HCT116 (cell line): ENCODE results near the gene SLC4A4. TPM values are rescaled to one million over a fixed set of nuclear protein-coding genes. Genes with fewer than 3 reads are reported as not detected.

Experiments used
- ATAC-seq: fragments of 200-7000 bp; cut with Tn5 transposase; 2 replicates; pipeline ENCODE4 v1.9.1; 2020; ENCODE audit warnings: mild to moderate bottlenecking, moderate library complexity
- BruUV-seq: library from RNA; stranded (reverse); fragments of 400-500 nt; replicated peaks from 2 replicates; lab custom pipeline; 2021; lab: Mats Ljungman, UMichigan
- CTCF ChIA-PET: fragments of 300-600 bp; sonication (Branson Sonifier 250); formaldehyde crosslinking; loops from one replicate; lab custom pipeline; 2021; ENCODE audit warnings: antibody characterized with exemption; lab: Charles Lee
- POLR2A ChIA-PET: fragments of 300-600, 350-600 bp; sonication (Branson Sonifier 250); formaldehyde crosslinking; loops from one replicate; lab custom pipeline; 2021; ENCODE audit warnings: antibody characterized with exemption; lab: Charles Lee
- RAD21 ChIA-PET, 2 experiments: fragments of 300-600 bp; sonication (Branson Sonifier 250); formaldehyde crosslinking; loops; one replicate each; lab custom pipeline; 2023; ENCODE audit warnings: low total read pairs in 2 of 2; ENCODE audit not compliant: uncharacterized antibody in 2 of 2, unreplicated experiment in 2 of 2, low non-redundant PET in 1 of 2; lab: Charles Lee
- DNase-seq: peaks from one replicate; pipeline ENCODE4 v3.0.0-alpha.2; 2010; ENCODE audit warnings: low read depth, low spot score
- H2AFZ ChIP-seq: fragments of 200-600 bp; shearing (Covaris generic), sonication (generic); 2 replicates; pipeline ENCODE4 v1.6.1; 2017; ENCODE audit warnings: low read depth, mixed run types, mixed read lengths, antibody characterized with exemption, low read length; ENCODE audit not compliant: poor library complexity, severe bottlenecking
- H3K27ac ChIP-seq: 2 replicates; pipeline ENCODE4 v1.5.1; 2012; ENCODE audit warnings: low read depth, low read length
- H3K27me3 ChIP-seq: fragments of 200-600 bp; sonication (generic); 2 replicates; pipeline ENCODE4 v1.6.1; 2016; ENCODE audit warnings: mixed run types, low read length, mixed read lengths; ENCODE audit not compliant: insufficient read depth
- H3K36me3 ChIP-seq, 2 experiments: fragments of 200-500 bp in 1 of 2; fragments of 200-600 bp in 1 of 2; sonication (Bioruptor generic) in 1 of 2; sonication (generic) in 1 of 2; 2 replicates each; pipeline versions ENCODE4 v1.5.1 to v1.6.1; 2014 to 2016; ENCODE audit warnings: low read length in 2 of 2, inconsistent platforms in 1 of 2, mixed read lengths in 1 of 2, mixed run types in 1 of 2; ENCODE audit not compliant: insufficient read depth in 2 of 2, control insufficient read depth in 1 of 2
- H3K4me1 ChIP-seq, 2 experiments: fragments of 200-600 bp in 1 of 2; sonication (generic) in 1 of 2; 2 replicates each; pipeline versions ENCODE4 v1.5.1 to v1.6.1; 2012 to 2017; ENCODE audit warnings: low read length in 2 of 2, inconsistent platforms in 1 of 2, mild to moderate bottlenecking in 1 of 2, mixed read lengths in 1 of 2, mixed run types in 1 of 2, moderate library complexity in 1 of 2; ENCODE audit not compliant: insufficient read depth in 2 of 2, control insufficient read depth in 1 of 2
- H3K4me2 ChIP-seq: fragments of 200-600 bp; sonication (generic); 2 replicates; pipeline ENCODE4 v1.6.1; 2017; ENCODE audit warnings: mixed run types, low read length, mixed read lengths
- H3K4me3 ChIP-seq, 2 experiments: fragments of 200-600 bp in 1 of 2; sonication (generic) in 1 of 2; replicated peaks in 1 of 2; 2 replicates each; pipeline ENCODE4 v1.5.1; 2011 to 2016; ENCODE audit warnings: low read length in 2 of 2, control low read depth in 1 of 2, low read depth in 1 of 2, mild to moderate bottlenecking in 1 of 2, mixed read lengths in 1 of 2, mixed run types in 1 of 2
- H3K79me2 ChIP-seq: fragments of 200-600 bp; sonication (generic); 2 replicates; pipeline ENCODE4 v1.6.1; 2017; ENCODE audit warnings: mild to moderate bottlenecking, mixed run types, low read length, moderate library complexity, mixed read lengths; ENCODE audit not compliant: insufficient read depth
- H3K9ac ChIP-seq: fragments of 200-600 bp; sonication (generic); 2 replicates; pipeline ENCODE4 v1.6.1; 2016; ENCODE audit warnings: low read length, mixed read lengths
- H3K9me2 ChIP-seq: fragments of 200-600 bp; sonication (generic), shearing (Covaris generic); 2 replicates; pipeline ENCODE4 v1.6.1; 2017; ENCODE audit warnings: mixed run types, mild to moderate bottlenecking, moderate library complexity; ENCODE audit not compliant: insufficient read depth
- H3K9me3 ChIP-seq, 2 experiments: fragments of 200-500 bp in 1 of 2; fragments of 200-600 bp in 1 of 2; sonication (Bioruptor generic) in 1 of 2; sonication (generic) in 1 of 2; 2 replicates each; pipeline ENCODE4 v1.6.1; 2014 to 2017; ENCODE audit warnings: low read length in 2 of 2, mixed read lengths in 2 of 2, inconsistent platforms in 1 of 2, low read depth in 1 of 2, mild to moderate bottlenecking in 1 of 2, mixed run types in 1 of 2, moderate library complexity in 1 of 2; ENCODE audit not compliant: control insufficient read depth in 1 of 2, insufficient read depth in 1 of 2
- H4K20me1 ChIP-seq: fragments of 200-600 bp; sonication (generic), shearing (Covaris generic); 2 replicates; pipeline ENCODE4 v1.6.1; 2017; ENCODE audit warnings: mixed run types, mild to moderate bottlenecking, moderate library complexity; ENCODE audit not compliant: insufficient read depth
- ATF3 ChIP-seq: IDR thresholded peaks from 2 replicates; pipeline ENCODE4 v1.6.1; 2012
- CBX3 ChIP-seq: IDR thresholded peaks from 2 replicates; pipeline ENCODE4 v1.6.1; 2012; ENCODE audit warnings: low read depth
- CTCF ChIP-seq, 3 experiments: fragments of 200-600 bp in 1 of 3; sonication (generic) in 1 of 3; IDR thresholded peaks in 2 of 3; conservative IDR thresholded peaks in 1 of 3; 2 replicates each; pipeline ENCODE4 v1.5.1; 2012 to 2017; ENCODE audit warnings: low read depth in 2 of 3, low read length in 2 of 3, antibody characterized with exemption in 1 of 3, borderline replicate concordance in 1 of 3, control low read depth in 1 of 3, mild to moderate bottlenecking in 1 of 3, mixed read lengths in 1 of 3, mixed run types in 1 of 3, moderate library complexity in 1 of 3; ENCODE audit not compliant: insufficient read depth in 1 of 3
- ELF1 ChIP-seq: IDR thresholded peaks from 2 replicates; pipeline ENCODE4 v1.6.1; 2012; ENCODE audit warnings: low read depth, borderline replicate concordance
- EZH2 ChIP-seq: fragments of 200-600 bp; sonication (generic); IDR thresholded peaks from 2 replicates; pipeline ENCODE4 v1.6.1; 2017; ENCODE audit warnings: antibody characterized with exemption, mixed run types
- JUND ChIP-seq: IDR thresholded peaks from 2 replicates; pipeline ENCODE4 v1.6.1; 2012
- MAX ChIP-seq: IDR thresholded peaks from 2 replicates; pipeline ENCODE4 v1.6.1; 2012
- POLR2AphosphoS5 ChIP-seq: IDR thresholded peaks from 2 replicates; pipeline ENCODE4 v1.6.1; 2011; ENCODE audit warnings: mild to moderate bottlenecking, low read depth, low read length, moderate library complexity
- RAD21 ChIP-seq: IDR thresholded peaks from 2 replicates; pipeline ENCODE4 v1.6.1; 2012; ENCODE audit warnings: low read depth, mild to moderate bottlenecking
- REST ChIP-seq: IDR thresholded peaks from 2 replicates; pipeline ENCODE4 v1.6.1; 2012; ENCODE audit warnings: low read depth
- SIN3A ChIP-seq: IDR thresholded peaks from 2 replicates; pipeline ENCODE4 v1.6.1; 2012; ENCODE audit warnings: low read depth
- SP1 ChIP-seq: IDR thresholded peaks from 2 replicates; pipeline ENCODE4 v1.6.1; 2012; ENCODE audit warnings: low read depth
- TCF7L2 ChIP-seq: IDR thresholded peaks from 2 replicates; pipeline ENCODE4 v1.7.0; 2011; ENCODE audit warnings: borderline replicate concordance, inconsistent platforms; ENCODE audit not compliant: insufficient read depth, insufficient read length; ENCODE audit errors: extremely low read depth
- YY1 ChIP-seq: IDR thresholded peaks from 2 replicates; pipeline ENCODE4 v1.6.1; 2011; ENCODE audit warnings: low read length, low read depth, moderate library complexity, mild to moderate bottlenecking; ENCODE audit not compliant: insufficient replicate concordance; ENCODE audit errors: extremely low read depth
- ZBTB33 ChIP-seq: IDR thresholded peaks from 2 replicates; pipeline ENCODE4 v1.6.1; 2011; ENCODE audit warnings: mild to moderate bottlenecking, low read length, moderate library complexity; ENCODE audit not compliant: insufficient replicate concordance; ENCODE audit errors: extremely low read depth
- ZFX ChIP-seq: fragments of 450-650 bp; IDR thresholded peaks from 2 replicates; pipeline ENCODE4 v1.6.1; 2017
- ZNF274 ChIP-seq: fragments of 200-500 bp; sonication (Bioruptor generic); IDR thresholded peaks from 2 replicates; pipeline ENCODE4 v1.6.1; 2014; ENCODE audit warnings: mild to moderate bottlenecking, low read depth, low read length, inconsistent platforms
- intact Hi-C: fragments of 100-400 bp; cut with micrococcal nuclease; formaldehyde crosslinking; loops from 2 replicates; pipeline ENCODE4 v1.10.0; 2022
- total RNA-seq: library from RNA; stranded (reverse); gene quantifications from one replicate; pipeline ENCODE4 v1.2.1, GENCODE V29; 2021; ENCODE audit not compliant: unreplicated experiment

Gene SLC4A4
- total RNA-seq, 1 experiment from 2014 or later: 0.30 TPM

GRCh38 chr4:71532407-71532806 is 193.6 kb downstream of the SLC4A4 start:
- intact Hi-C loops: no loop called here
- H3K4me3 ChIP-seq: no peak overlapping the region
- no peak overlapping the region for H3K4me2 ChIP-seq
- no peak for DNase-seq
- CTCF ChIA-PET: no interaction called here
- no peak overlapping the region for H3K27ac ChIP-seq
- H3K9me3 ChIP-seq: no peaks in the 10 kb centered on the region
- no peaks in the 10 kb centered on the region for H3K79me2 ChIP-seq
- BruUV-seq: no TSS peak
- no peaks in the 10 kb centered on the region for H3K36me3 ChIP-seq
- H3K4me1 ChIP-seq: no peaks in the 10 kb centered on the region
- RAD21 ChIA-PET: no interaction called here
- no peak overlapping the region for H3K9ac ChIP-seq
- POLR2A ChIA-PET: no interaction called here
- H3K9me2 ChIP-seq: no peaks in the 10 kb centered on the region
- no peaks in the 10 kb centered on the region for H3K27me3 ChIP-seq
- TF ChIP-seq ZNF274 (no peak), RAD21 (no peak), ELF1 (no peak), EZH2 (no peak), ZFX (no peak), YY1 (no peak), MAX (no peak), POLR2AphosphoS5 (no peak), CTCF (IDR thresholded peaks at IDR 0.05 in 2 of 3, conservative IDR thresholded peaks at IDR 0.05 in 1 of 3; ENCODE audit: borderline replicate concordance in 1 of 3, insufficient read depth in 1 of 3, low read depth in 2 of 3, low read length in 2 of 3) (no peak), REST (no peak), SIN3A (no peak), TCF7L2 (no peak), ATF3 (no peak), JUND (no peak), ZBTB33 (no peak), SP1 (no peak), CBX3 (no peak)
- TF ChIP-seq, all 23 proteins: peak for 0
- ATAC-seq: no peak
- Histone ChIP-seq H4K20me1 (no peaks in the 10 kb centered on the region), H2AFZ (no peak overlapping the region)
